AG20443 (cell line): ENCODE measurements around the gene DYDC2.
A peak's percentile ranks its signal among the peaks of the same experiment; 100 is the strongest.
"Not testable (repeated sequence)": the region's sequence is repeated elsewhere in the genome, so short reads cannot be mapped to it uniquely, and the experiment has no call there.

Experiments used
- DNase-seq: peaks from one replicate; pipeline ENCODE4 v3.0.0; 2012; ENCODE audit warnings: low spot score, mixed read lengths

DYDC2 gene, protein sequence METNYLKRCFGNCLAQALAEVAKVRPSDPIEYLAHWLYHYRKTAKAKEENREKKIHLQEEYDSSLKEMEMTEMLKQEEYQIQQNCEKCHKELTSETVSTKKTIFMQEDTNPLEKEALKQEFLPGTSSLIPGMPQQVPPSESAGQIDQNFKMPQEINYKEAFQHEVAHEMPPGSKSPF

DNA sequence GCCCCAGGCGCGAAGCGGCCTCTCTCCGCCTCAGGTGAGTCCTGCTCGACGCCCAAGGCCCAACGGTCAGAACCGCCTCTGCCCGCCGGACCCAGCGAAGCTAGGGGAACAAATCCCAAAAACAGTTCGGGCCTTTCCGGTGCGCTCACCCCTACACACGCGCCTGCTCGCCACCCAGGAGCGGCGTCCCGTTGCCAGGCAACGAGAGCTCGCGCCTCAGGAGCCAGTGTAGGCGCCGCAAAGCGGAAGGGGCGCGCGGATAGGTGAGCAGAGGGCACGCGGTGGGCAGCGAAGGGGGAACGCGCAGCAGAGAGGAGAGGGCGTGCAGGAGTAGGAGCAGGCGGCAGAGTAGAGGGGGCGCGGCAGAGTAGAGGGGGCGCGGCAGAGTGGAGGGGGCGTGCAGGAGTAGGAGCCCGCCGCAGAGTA is at the start of gene DYDC2, which contains the start of gene DYDC1:
DYDC2 (plus strand) TSS at position 219 of the 426 bp plus-strand sequence. CDS start 5,663 bp downstream, outside the sequence.
DYDC1 (minus strand) TSS at position 193 of the 426 bp plus-strand sequence. CDS start 4,154 bp downstream, outside the sequence.
- DNase-seq, result peak; percentile 51

DNA sequence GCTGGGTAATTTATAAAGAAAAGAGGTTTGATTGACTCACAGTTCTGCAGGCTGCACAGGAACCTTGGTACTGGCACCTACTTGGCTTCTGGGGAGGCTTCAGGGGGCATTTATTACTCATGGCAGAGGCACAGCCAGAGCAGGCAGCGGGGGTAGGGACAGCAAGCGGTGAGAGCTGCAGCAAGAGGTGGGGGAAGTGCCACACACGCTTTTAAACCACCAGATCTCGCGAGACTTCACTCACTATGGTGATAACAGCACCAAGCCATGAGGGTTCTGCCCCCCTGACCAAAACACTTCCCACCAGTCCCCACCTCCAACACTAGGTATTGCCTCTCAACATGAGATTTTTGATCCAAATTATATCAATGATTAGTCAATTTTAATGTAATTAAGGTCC is 43.1 kb upstream of the DYDC2 start:
- no peak for DNase-seq

DNA sequence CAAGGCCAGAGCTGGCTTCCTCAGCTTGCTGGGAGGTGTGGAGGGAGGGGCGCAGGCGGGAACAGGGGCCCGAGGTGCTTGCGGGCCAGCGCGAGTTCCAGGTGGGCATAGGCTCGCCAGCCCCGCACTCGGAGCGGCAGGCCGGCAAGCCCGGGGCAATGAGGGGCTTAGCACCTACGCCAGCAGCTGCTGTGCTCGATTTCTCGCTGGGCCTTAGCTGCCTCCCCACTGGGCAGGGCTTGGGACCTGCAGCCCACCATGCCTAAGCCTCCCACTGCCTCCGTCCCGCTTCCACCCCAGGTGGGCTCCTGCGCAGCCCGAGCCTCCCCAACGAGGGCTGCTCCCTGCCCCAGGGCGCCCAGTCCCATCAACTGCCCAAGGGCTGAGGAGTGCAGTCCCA is 41.2 kb upstream of the DYDC2 start:
- no peak for DNase-seq

DNA sequence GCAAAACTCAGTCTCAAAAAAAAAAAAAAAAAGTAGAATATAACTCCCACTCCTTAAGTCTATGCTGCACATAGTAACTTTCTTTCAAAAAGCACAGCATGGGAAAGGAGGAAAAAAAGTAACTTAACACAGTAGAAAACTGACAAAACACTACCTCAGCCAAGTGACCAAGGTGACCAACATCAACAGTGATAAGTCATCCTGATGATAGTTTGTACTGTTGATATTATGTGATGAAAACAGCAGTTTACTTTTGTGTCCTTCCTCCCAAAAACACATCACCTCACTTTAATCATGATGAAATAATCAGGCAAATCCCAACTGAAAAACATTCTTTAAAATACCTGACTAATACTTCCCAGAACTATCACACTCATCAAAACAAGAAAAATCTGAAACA is 37.8 kb upstream of the DYDC2 start:
- no peak for DNase-seq

DNA sequence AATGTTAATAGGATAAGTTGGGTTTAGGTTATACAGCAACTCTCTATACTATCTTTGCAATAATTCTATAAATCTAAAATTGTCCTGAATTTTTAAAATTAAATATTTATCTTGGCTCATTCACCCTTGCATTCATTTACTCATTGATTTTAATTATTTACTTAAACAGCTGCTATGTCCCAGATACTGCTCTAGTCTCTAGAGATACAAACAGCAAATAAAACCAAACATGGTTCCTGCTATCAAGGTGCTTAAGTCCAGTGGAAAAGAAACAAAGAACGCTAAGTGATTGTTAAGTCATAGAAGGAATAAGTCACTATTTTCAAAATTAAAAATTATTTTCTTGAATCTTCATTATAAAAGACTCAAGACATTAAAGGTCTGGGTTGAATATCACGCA is 37.3 kb upstream of the DYDC2 start:
- no peak for DNase-seq

DNA sequence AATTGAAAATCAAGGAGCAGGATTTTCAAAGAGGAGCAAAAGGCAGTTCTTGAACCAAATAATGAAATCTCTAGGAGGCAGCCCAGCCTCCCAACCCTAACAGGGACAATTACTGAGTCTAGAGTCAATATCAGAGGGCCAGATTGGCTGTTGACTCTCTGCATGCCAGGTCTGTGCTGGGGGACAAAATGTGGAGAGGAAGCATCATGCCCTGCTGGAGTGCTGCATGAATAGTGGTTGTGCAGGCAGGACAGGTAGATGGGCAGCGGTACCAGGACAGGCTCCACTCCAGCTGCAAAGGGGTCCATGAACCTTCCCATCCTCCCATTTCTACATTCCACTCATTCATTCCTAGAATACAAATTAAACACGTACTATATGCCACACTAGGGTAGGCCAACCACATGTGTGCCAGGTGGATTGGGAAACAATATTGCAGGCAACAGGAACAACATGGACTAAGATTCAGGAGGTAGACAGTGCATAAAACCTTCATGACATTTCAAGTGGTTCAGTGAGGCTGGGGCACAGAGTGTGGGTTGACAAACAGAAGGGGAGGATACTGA is 36.8 kb upstream of the DYDC2 start:
- DNase-seq, result no peak

DNA sequence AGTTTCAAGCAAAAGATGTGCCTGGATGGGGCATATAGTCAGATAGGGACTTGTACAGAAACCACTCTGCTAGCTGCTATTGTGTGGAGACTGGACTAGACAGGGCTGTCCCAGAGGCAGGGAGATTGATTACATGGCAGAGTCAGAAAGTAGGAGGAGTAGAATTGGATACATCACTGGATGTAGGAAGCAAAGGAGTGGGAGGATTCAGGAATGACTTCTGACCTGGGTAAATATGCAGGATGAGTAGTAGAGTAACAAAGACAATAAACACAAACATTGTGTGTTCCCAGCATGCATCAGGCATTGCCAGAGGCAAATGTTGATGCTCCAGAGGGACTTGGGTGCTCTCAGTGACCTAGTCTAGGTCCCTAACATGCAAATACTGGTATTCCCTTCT is 36.2 kb upstream of the DYDC2 start:
- no peak for DNase-seq

DNA sequence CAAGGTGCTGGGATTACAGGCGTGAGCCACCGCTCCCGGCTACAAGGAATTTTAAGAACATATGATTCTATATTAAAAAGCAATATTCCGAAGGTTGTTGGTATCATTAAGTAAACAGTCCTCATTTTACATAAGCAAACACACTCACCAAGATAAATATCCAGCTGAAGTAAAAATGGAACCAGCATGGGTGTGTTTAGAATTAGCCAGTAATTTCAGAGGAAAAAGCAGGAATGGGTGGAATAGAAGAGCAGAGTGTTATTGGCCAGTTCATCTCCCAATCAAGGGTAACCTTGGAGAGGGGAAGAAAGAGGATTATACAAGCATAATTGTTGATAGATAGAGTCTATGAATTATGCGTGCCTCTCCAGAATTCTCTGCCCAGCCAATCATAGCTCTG is 35.4 kb upstream of the DYDC2 start:
- no peak for DNase-seq

DNA sequence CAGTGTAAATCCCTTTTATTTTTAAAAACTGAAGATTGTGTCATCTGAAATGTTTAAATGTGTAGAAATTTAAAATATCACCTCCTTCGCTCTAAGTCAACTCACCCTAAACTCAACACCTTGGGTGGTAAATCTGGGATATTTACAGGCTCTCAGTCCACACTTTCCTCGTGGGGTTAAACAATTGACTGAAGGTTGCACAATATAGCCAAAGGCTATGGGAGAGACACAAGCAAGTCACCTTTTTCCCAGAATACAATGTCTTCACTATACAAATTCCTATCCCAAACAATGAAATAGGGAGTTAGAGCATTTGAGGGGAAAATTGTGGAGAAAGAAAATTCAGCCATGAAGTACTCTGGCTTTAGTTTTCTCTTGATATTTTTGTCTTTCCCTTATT is 34.4 kb upstream of the DYDC2 start:
- DNase-seq, result no peak

DNA sequence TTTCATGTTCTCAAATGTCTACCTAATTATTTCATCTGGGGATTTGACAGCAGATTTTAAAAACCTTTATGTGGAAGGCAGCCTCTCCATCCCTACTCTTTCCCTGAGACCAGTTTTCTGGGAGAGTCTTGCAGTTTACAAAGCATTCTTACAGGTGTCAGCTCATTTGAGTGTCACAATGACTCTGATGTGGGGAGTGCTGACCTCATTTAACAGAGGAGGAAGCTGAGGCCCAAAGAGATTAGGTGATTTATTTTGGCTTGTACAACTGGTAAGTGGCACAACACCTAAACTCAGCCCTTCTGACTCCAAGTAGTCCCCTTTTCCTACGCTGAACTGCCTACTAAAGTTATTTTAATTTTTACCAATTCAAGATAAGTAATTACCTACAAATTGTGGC is 33.9 kb upstream of the DYDC2 start:
- DNase-seq, result no peak

DNA sequence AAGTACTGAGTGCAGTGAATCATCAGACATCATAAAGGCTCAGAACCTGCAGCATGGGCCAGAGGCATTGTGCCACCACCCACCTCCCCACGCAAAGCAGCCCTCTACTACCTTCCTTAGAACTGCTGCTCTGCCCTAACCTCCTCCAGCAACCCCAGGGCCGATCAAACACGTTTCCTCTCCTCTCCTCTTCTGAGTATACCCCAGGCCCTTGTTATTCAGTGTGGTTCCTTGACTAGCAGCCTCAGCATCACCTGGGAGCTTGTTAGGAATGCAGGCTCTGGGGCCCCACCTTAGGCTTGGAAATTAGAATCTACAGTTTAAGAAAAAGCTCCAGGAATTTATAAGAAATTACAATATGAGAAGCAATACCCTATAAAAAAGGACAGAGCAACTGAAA is 33.3 kb upstream of the DYDC2 start:
- DNase-seq, result no peak

DNA sequence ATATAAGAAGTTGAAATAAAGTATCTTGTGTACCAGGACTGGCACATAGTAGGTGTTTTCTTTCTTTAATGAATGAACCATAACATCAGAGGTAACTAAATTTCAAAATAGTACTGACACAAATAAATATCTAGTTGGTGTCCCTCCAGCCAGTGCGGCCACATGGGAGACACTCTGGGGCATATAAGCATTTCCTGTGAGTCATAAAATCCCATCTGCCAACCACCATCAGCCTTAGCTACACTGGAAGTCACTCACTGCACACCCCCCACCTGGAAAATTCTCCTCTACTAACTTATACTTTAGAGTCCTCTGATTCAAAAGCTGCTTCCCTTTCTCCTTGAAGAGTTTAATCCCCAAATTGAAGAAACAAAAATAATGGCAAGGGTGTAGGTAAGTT is 32.5 kb upstream of the DYDC2 start:
- DNase-seq, result peak; percentile 23

DNA sequence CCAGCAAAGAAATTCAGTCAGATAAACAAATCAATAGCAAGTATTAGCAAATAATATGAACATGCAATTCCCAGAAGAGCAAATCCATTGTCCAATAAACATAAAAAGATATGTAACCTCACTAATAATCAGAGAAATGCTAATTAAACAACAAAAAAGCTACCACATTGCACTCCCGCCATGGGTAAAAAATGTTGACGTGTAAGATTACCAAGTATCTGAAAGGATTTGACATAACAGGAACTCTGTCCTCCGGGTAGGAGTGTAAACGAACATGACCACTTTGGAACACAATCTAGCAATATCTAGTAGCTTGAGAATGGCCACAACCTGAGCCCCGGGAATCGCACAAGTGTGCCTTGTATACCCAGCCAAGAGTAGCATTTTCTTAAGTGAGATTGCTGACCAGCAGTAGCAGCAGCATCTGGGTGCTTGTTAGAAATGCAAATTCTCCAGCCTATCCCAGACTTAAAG is 31.7 kb upstream of the DYDC2 start:
- DNase-seq, result no peak

DNA sequence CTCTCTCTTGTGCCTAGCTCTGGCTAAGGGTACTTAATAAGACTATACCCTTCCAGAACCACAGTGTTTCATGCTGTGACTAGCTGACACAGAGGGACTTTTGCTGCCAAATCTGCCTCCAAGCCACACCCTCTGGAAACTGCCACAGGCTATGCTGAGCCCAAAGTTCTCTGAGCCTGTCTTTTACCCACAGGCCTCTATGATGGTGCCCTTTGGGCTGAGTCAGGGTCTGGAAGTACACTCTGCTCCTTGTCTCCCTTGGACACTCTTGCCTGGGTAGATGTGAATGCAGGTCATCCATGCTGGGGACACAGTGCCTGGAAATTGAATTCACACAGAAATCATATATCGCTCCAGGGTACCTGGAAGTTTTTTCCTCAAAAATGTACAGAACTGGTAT is 22.6 kb upstream of the DYDC2 start:
- no peak for DNase-seq

DNA sequence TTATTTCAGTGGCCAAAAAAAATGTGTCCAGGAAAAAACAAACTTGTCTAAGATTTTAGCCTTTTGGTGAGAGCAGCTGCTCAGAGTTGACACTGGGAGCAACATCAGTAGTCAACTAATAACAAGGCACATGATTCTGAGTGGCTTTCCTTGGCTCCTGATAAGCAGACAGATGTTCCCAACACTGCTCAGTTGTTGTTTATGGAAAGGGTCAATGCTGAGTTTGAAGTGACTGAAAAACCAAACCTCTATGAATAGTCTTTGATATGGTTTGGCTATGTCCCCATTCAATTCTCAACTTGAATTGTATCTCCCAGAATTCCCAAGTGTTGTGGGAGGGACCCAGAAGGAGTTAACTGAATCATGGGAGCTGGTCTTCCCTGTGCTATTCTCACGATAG is 12.3 kb upstream of the DYDC2 start:
- DNase-seq, result no peak

DNA sequence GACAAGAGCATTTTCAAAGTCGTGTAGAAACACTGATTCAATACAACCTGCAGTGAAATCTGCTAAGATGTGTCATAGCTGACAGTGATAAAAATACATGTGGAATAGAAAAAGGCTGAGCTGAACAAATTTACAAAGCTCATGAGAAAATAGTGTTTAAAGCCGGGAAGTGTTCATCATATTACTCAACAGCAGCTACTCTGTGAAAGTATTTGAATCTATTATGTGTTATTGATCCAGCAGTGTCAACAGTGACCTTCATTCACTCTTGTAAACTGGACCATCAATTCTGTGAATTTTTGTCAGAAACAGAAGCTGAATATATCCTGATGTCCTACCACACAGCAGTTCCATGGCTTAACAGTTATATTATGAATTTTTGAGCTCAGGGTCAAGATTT is 11.7 kb upstream of the DYDC2 start:
- no peak for DNase-seq

DNA sequence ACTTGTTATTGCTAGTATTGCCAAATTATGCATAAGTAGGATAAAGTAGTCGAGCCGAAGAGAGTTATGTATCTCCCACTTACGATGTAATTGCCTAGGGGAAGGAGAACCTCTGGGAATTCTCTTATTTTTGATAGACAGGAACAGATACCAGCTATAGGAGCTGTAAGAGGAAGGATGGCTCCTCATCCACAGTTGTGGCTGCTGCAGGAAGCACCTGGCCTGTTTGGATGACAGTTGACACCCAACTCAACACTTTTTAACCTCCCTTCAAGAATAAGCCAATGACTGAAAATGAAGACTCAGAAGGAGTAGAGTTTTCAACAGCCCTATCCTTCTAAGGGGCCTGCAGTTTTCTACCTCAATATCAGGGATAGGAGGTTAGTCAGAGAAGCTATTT is 6.3 kb upstream of the DYDC2 start:
- DNase-seq, result no peak

DNA sequence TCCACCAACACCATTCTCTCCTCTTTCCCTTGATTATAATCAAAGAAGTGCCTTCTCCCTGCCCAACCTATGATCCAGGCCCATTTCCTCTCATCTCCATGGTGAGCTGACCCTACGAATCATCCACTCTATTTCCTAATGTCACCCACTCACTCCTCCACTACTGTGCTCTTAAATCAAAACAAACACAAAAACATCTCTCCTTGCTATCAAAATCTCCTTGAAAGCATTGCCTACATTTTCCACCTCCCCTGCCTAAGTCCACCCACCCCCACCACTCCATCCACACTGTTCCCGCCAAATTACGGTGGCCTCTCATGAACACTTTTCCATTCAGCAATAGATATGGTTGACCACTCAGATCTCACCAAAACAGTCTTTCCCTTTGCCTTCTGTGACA is 5.4 kb upstream of the DYDC2 start:
- no peak for DNase-seq

DNA sequence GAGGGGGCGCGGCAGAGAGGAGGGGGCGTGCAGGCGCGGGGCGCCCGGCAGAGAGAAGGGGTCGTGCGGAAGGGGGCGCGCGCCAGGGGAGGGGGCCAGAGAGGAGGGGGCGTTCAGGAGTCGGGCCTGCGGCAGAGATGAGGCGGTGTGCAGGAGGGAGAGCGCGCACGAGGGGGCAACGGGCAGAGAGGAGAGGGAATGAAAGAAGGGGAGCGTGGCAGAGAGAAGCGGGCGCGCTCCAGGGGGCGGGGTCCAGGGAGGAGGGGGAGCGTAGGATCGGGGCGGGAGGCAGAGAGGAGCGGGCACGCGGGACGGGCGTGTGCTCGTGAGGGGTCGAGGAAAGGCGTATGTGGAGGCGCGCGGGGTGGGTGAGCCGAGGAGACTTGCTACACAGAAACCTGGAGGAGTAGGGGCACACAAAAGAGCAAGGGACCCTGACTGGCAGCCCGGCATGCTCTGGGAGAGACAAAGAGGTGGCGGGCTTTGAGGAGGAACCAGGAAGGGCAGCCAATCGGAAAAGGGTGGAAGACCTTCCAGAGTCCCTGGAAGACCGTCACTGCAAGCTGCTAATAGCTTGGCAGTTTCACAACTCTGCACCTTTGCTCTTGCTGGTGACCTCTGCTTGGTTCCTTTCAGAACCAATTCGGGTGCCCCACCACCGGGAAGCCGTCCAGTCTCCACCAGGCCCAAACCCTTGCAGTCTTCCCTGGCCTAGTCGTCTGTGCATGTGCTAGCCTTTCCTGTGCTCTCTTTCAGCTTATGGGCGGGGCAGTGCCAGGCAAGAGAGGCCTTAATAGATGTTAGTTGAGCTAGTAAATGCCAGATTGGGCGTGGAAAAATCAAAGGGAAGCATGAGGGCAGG is 639 bp downstream of the DYDC2 start:
- DNase-seq, result no peak

DNA sequence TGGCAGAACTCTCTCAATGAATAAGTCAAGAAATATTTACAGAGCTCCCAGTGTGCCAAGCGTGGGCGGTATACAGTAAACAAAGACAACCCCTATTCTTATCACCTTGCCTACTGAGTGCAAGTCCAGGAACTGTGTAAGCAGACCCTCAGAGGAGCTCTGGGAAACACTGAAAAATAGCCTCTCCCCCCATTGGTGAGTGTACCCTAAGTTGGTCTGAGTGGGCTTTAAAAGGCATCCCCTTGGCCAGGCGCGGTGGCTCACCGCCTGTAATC is 1.2 kb downstream of the DYDC2 start:
- no peak for DNase-seq

DNA sequence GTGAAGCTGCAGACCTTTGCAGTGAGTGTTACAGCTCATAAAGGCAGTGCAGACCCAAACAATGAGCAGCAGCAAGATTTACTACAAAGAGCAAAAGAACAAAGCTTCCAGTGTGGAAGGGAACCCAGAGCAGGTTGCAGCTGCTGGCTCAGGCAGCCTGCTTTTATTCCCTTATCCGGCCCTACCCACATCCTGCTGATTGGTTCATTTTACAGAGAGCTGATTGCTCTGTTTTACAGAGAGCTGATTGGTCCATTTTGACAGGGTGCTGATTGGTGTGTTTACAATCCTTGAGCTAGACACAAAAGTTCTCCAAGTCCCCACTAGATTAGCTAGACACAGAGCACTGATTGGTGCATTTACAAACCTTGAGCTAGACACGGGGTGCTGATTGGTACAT is 2.3 kb downstream of the DYDC2 start:
- DNase-seq, result not testable (repeated sequence)

DNA sequence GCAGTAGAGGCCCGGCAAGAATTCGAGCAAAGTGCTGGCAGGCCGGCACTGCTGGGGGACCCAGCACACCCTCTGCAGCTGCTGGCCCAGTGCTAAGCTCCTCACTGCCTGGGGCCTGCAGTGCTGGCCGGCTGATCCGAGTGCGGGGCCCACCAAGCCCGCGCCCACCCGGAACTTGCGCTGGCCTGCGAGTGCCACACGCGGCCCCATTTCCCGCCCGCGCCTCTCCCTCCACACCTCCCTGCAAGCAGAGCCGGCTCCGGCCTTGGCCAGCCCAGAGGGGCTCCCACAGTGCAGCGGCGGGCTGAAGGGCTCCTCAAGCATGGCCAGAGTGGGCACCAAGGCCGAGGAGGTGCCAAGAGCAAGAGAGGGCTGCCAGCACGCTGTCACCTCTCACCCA is 3.1 kb downstream of the DYDC2 start:
- DNase-seq, result no peak

DNA sequence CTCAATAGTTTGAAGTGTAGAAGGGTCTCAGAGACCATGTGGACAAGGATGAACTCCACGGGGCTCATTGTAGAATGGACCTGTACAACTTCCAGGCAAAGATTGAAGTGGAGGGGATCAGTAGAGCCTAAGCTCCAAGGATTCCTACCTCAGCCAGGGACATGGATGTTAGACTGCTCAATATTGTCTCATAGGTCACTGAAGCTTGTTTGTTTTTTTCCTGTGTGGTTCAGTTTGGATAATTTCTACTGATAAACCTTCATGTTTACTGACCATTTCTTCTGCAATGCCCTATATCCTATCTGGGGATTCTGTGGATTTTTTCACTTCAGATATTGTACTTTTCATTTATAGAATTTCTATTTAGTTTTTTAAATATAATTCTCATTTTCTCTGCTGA is 8.9 kb downstream of the DYDC2 start:
- DNase-seq, result no peak

DNA sequence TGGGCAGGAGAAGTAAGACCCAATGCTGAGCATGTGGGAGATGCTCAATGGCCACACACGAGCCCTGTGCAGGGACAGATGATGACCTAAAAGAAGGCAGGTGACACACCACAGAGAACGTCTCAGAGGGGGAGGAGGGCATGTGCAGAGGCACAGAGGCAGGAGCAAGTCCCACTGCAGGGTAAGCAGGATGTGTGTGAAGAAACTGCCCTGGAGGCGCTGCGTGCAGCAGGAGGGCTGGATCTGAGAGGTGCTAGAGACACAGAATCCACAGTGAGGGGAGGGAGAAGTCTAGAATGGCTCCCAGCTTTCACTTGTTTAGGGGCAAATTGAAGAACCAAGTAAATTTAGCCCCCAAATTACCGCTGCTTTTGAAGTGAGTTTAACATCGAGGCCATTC is 14.9 kb downstream of the DYDC2 start:
- no peak for DNase-seq
